T-helper 1 cell treated with Interleukin-12 subunit alpha and Interleukin-12 subunit beta and Interleukin-4 antibody, amounts not matched to agents 30 μg/mL and 1 μg/mL, for 36 hours (primary cell): ENCODE measurements around the gene SPIN4.
"Not testable (repeated sequence)": the region's sequence is repeated elsewhere in the genome, so short reads cannot be mapped to it uniquely, and the experiment has no call there.

ENCODE experiments used
- H3K27ac Mint-ChIP-seq: one replicate; pipeline ENCODE4 v1.8.0; 2021; ENCODE audit warnings: mild to moderate bottlenecking, mixed read lengths
- H3K27me3 Mint-ChIP-seq: one replicate; pipeline ENCODE4 v1.8.0; 2021; ENCODE audit warnings: low read depth, mixed read lengths
- H3K36me3 Mint-ChIP-seq: one replicate; pipeline ENCODE4 v1.8.0; 2021; ENCODE audit warnings: low read depth, mixed read lengths
- H3K4me1 Mint-ChIP-seq: one replicate; pipeline ENCODE4 v1.8.0; 2021; ENCODE audit warnings: low read depth, mixed read lengths
- H3K4me3 Mint-ChIP-seq: one replicate; pipeline ENCODE4 v1.8.0; 2021; ENCODE audit warnings: mild to moderate bottlenecking, moderate library complexity, mixed read lengths
- H3K9me3 Mint-ChIP-seq: one replicate; pipeline ENCODE4 v1.8.0; 2021; ENCODE audit warnings: mixed read lengths

The SPIN4 gene

GRCh38 chrX:63350941-63351616 lies at the start of gene SPIN4:
SPIN4 (minus strand) TSS chrX:63351332; CDS start chrX:63350819, 513 bp downstream.
- Mint-ChIP-seq H3K27ac (peak within 1 kb of the TSS; percentile 67), H3K4me1 (peaks cover 14% of the 10 kb centered on the region), H3K4me3 (peak within 1 kb of the TSS; percentile 93), H3K27me3 (no peaks in the 10 kb centered on the region), H3K9me3 (no peaks in the 10 kb centered on the region), H3K36me3 (no peaks in the 10 kb centered on the region)

GRCh38 chrX:63400340-63400739 lies 49.2 kb upstream of the SPIN4 start:
- Mint-ChIP-seq H3K27me3 (no peaks in the 10 kb centered on the region), H3K27ac (no peak overlapping the region)

DNA sequence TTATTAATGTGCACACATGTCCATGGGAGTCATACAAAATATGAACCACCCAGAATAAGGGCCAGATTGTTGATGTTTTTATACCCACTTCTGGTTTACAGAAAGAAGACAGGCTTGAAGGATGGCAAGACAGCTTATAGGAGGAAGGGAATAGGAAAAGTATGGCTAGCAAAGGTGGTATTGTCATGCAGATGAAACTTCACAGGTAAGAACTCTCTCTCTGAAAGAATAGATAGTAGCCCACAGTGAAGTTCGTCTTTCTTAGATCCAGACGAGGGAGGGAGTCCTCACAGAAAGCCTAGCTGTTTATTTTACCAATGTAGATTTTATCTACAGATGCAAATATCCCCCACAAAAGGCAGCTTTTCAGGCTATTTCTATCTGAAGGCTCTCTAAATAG lies 43.7 kb upstream of the SPIN4 start:
- no peak overlapping the region for H3K27ac Mint-ChIP-seq
- H3K9me3 Mint-ChIP-seq, result no peaks in the 10 kb centered on the region
- H3K4me3 Mint-ChIP-seq, result no peak overlapping the region
- H3K4me1 Mint-ChIP-seq, result no peaks in the 10 kb centered on the region
- H3K27me3 Mint-ChIP-seq, result no peaks in the 10 kb centered on the region
- no peaks in the 10 kb centered on the region for H3K36me3 Mint-ChIP-seq

More at GRCh38 chrX:63400340-63400739, 49.2 kb upstream of the SPIN4 start:
- no peaks in the 10 kb centered on the region for H3K36me3 Mint-ChIP-seq
- no peaks in the 10 kb centered on the region for H3K4me1 Mint-ChIP-seq
- peaks cover 3% of the 10 kb centered on the region for H3K9me3 Mint-ChIP-seq
- no peak overlapping the region for H3K4me3 Mint-ChIP-seq

DNA sequence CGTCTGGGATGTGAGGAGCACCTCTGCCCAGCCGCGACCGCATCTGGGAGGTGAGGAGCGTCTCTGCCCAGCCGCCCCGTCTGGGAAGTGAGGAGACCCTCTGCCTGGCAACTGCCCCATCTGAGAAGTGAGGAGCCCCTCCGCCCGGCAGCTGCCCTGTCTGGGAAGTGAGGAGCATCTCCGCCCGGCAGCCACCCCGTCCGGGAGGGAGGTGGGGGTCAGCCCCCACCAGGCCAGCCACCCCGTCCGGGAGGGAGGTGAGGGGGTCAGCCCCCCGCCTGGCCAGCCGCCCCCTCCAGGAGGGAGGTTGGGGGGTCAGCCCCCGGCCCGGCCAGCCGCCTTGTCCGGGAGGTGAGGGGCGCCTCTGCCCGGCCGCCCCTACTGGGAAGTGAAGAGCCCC lies 42.0 kb upstream of the SPIN4 start:
- not testable (repeated sequence) for H3K4me1 Mint-ChIP-seq, H3K36me3 Mint-ChIP-seq, H3K27me3 Mint-ChIP-seq, H3K27ac Mint-ChIP-seq, H3K4me3 Mint-ChIP-seq, H3K9me3 Mint-ChIP-seq

GRCh38 chrX:63387411-63387810 lies 36.3 kb upstream of the SPIN4 start:
- Mint-ChIP-seq H3K36me3 (no peaks in the 10 kb centered on the region), H3K4me3 (no peak overlapping the region), H3K27me3 (no peaks in the 10 kb centered on the region), H3K4me1 (no peaks in the 10 kb centered on the region), H3K9me3 (no peaks in the 10 kb centered on the region), H3K27ac (no peak overlapping the region)

DNA sequence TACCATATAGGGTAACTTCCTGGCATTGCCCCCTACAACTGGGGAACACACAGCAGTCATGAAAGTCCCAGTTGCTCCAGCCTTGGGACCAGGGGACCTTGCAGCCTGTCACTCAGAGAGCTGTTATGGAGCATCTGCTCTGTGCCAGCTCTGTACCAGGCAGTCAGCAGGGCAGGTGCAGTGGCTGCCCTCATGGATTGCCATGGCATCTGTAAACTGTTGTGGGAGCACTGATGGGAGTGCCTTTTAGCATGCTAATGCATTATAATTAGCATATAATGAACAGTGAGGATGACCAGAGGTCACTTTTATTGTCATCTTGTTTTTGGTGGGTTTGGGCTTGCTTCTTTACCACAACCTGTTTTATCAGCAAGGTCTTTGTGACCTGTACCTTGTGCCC lies 33.1 kb upstream of the SPIN4 start:
- not testable (repeated sequence) for H3K4me3 Mint-ChIP-seq, H3K36me3 Mint-ChIP-seq, H3K9me3 Mint-ChIP-seq, H3K4me1 Mint-ChIP-seq, H3K27ac Mint-ChIP-seq, H3K27me3 Mint-ChIP-seq

- not testable (repeated sequence) for H3K4me3 Mint-ChIP-seq, H3K4me1 Mint-ChIP-seq, H3K9me3 Mint-ChIP-seq, H3K27ac Mint-ChIP-seq, H3K27me3 Mint-ChIP-seq, H3K36me3 Mint-ChIP-seq
These were observed 21.9 kb upstream of the SPIN4 start for GRCh38 chrX:63373012-63373411.

DNA sequence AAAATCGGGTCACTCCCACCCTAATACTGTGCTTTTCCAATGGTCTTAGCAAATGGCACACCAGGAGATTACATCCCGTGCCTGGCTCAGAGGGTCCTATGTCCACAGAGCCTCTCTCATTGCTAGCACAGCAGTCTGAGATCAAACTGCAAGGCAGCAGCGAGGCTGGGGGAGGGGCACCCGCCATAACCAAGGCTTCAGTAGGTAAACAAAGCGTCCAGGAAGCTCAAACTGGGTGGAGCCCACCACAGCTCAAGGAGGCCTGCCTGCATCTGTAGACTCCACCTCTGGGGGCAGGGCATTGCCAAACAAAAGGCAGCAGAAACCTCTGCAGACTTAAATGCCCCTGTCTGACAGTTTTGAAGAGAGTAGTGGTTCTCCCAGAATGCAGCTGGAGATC lies 16.6 kb upstream of the SPIN4 start:
- not testable (repeated sequence) for H3K36me3 Mint-ChIP-seq, H3K27me3 Mint-ChIP-seq

DNA sequence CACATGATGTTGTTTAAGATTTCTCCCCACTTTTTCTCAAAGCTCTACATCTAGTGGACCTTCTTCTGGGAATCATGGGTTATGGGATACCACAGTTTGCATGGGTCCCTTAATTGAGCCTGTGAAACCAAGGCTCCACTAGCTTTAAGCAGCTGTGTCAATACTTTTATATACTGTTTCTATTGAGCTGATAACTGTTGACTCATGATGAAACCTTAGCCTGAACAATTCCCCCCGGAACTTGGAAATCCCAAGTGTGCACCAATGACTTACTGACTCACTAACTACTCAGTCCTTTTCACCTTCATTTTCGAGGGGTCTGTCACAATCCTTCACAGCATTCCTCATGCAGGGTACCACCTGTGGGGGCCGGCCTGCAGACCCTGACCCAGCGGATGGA lies 12.7 kb upstream of the SPIN4 start:
- Mint-ChIP-seq H3K27ac (no peak overlapping the region), H3K27me3 (no peaks in the 10 kb centered on the region), H3K36me3 (no peaks in the 10 kb centered on the region), H3K4me3 (no peak overlapping the region), H3K4me1 (no peaks in the 10 kb centered on the region), H3K9me3 (peaks cover 12% of the 10 kb centered on the region)

More for the DNA sequence above, 16.6 kb upstream of the SPIN4 start:
- not testable (repeated sequence) for H3K4me3 Mint-ChIP-seq, H3K4me1 Mint-ChIP-seq, H3K27ac Mint-ChIP-seq
- H3K9me3 Mint-ChIP-seq, result peaks cover 12% of the 10 kb centered on the region

DNA sequence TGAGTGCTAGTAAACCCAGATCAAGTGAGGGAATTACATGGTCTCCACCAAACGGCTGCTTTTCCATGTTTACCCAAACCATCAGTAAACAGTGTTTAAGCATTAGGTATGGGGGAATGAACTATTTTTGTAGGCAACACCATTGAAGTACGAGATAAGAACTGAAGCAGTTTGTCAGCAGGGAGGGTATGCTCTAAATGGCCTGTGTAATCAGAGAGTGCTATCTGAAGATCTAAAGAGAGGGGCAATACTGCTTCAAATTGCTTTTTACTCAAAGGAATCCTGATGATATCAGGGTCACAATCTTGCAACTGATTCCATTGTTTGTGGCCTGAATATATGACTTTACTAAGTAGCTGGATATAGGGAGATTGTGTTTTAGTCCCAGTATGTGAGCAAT lies 10.4 kb upstream of the SPIN4 start:
- Mint-ChIP-seq H3K27me3 (no peaks in the 10 kb centered on the region), H3K36me3 (no peaks in the 10 kb centered on the region), H3K27ac (no peak overlapping the region), H3K4me1 (no peaks in the 10 kb centered on the region), H3K9me3 (peaks cover 6% of the 10 kb centered on the region), H3K4me3 (no peak overlapping the region)

DNA sequence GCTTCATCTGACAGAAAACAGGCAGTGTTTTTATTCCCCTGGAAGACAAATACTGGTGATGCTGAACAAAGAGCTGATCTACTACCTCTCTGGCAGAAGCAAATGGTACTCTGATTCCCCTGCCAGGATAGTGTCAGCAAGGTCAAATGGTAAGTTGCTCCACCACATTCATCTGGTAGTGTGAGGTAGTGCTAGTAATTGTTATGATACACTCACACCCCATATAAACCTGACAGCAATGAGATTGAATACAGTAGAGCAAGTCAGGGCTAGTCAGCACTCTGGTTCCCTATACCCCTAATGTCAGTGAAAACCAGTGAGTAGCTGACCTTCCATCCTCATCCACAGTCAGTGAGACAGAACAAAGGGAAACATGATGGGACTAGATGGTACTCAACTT lies 3.4 kb upstream of the SPIN4 start:
- Mint-ChIP-seq H3K36me3 (no peaks in the 10 kb centered on the region), H3K27me3 (no peaks in the 10 kb centered on the region), H3K4me3 (no peak overlapping the region), H3K4me1 (peaks cover 8% of the 10 kb centered on the region), H3K9me3 (no peaks in the 10 kb centered on the region), H3K27ac (no peak overlapping the region)

DNA sequence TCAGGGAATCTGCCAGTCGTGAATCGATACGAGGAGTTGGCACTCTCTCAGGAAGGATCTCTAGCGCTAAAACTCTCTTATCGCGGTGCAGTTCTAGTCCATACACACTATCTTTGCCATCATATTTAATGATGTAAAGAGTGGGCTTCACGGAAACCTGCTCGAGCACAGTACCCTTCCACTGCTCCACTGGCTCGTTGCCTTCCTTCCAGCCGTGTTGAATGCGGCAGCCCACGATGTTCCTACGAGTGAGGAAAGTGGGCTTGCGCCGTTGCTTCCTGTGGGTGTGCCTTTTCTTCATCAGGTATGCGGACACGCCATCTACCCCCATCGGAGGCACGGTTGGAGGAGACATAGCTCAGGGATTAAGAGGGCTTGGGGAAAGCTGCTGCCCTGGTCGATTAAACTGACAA lies 661 bp downstream of the SPIN4 start:
- peak overlapping the region; percentile 93 for H3K4me3 Mint-ChIP-seq
- no peaks in the 10 kb centered on the region for H3K9me3 Mint-ChIP-seq
- H3K36me3 Mint-ChIP-seq, result no peaks in the 10 kb centered on the region
- no peaks in the 10 kb centered on the region for H3K27me3 Mint-ChIP-seq
- peaks cover 14% of the 10 kb centered on the region for H3K4me1 Mint-ChIP-seq
- peak overlapping the region; percentile 67 for H3K27ac Mint-ChIP-seq

GRCh38 chrX:63349307-63349706 lies 1.8 kb downstream of the SPIN4 start:
- Mint-ChIP-seq H3K4me1 (peaks cover 14% of the 10 kb centered on the region), H3K27ac (no peak overlapping the region), H3K9me3 (no peaks in the 10 kb centered on the region), H3K4me3 (peak overlapping the region; percentile 93), H3K27me3 (no peaks in the 10 kb centered on the region), H3K36me3 (no peaks in the 10 kb centered on the region)

DNA sequence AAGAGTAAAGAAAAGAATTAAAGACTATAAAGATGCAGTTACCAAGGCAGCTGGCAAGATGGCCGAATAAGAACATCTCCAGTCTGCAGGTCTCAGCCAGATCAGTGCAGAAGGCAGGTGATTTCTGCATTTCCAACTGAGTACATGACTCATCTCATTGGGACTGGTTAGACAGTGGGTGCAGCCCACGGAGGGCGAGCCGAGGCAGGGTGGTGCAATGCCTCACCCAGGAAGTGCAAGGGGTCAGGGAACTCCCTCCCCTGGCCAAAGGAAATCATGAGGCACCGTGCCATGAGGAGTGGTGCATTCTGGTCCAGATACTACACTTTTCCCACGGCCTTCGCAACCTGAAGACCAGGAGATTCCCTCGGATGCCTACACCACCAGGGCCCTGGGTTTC lies 20.5 kb downstream of the SPIN4 start:
- no peak overlapping the region for H3K4me3 Mint-ChIP-seq
- no peaks in the 10 kb centered on the region for H3K4me1 Mint-ChIP-seq
- peaks cover 4% of the 10 kb centered on the region for H3K36me3 Mint-ChIP-seq
- H3K9me3 Mint-ChIP-seq, result peaks cover 11% of the 10 kb centered on the region
- no peak overlapping the region for H3K27ac Mint-ChIP-seq
- H3K27me3 Mint-ChIP-seq, result no peaks in the 10 kb centered on the region

DNA sequence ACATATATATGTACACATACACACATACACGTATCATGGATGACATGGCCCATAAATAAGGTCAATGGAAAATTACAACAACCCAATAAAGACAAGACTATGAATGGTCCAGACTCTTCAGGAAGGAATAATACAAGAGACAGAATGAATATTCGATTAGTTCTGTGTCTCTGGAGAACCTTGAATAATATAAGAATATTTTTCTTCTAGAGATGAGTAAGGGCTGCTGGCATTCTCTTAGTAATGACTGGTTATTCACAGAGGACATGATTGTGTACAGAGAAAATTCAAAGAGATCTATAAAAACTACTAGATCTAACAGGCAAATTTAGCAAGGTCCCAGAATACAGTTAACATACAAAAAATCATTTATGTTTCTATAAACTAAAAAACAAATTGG lies 23.3 kb downstream of the SPIN4 start:
- H3K27me3 Mint-ChIP-seq, result no peaks in the 10 kb centered on the region
- peaks cover 2% of the 10 kb centered on the region for H3K36me3 Mint-ChIP-seq
- H3K4me3 Mint-ChIP-seq, result no peak overlapping the region
- H3K9me3 Mint-ChIP-seq, result peaks cover 4% of the 10 kb centered on the region
- no peak overlapping the region for H3K27ac Mint-ChIP-seq
- H3K4me1 Mint-ChIP-seq, result no peaks in the 10 kb centered on the region

- Mint-ChIP-seq H3K4me3 (no peak overlapping the region), H3K4me1 (no peaks in the 10 kb centered on the region), H3K27ac (no peak overlapping the region), H3K27me3 (no peaks in the 10 kb centered on the region), H3K9me3 (peaks cover 13% of the 10 kb centered on the region), H3K36me3 (no peaks in the 10 kb centered on the region)
These were observed 51.5 kb downstream of the SPIN4 start for GRCh38 chrX:63299596-63299995.
